ENCODE results near the gene STAC3.

DNA sequence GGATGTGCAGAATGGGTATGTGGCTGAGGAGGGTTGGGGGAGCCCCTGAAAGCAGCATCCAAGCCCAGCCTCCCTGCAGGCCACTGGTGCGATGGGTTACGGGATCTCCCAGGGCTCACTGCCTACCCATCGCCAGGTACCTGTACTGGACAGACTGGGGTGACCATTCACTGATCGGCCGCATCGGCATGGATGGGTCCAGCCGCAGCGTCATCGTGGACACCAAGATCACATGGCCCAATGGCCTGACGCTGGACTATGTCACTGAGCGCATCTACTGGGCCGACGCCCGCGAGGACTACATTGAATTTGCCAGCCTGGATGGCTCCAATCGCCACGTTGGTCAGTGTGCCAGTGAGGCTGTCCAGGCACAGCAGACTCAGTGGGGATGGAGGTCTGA, 52.7 kb downstream of the STAC3 start:
- TF ChIP-seq, protein P1, sequence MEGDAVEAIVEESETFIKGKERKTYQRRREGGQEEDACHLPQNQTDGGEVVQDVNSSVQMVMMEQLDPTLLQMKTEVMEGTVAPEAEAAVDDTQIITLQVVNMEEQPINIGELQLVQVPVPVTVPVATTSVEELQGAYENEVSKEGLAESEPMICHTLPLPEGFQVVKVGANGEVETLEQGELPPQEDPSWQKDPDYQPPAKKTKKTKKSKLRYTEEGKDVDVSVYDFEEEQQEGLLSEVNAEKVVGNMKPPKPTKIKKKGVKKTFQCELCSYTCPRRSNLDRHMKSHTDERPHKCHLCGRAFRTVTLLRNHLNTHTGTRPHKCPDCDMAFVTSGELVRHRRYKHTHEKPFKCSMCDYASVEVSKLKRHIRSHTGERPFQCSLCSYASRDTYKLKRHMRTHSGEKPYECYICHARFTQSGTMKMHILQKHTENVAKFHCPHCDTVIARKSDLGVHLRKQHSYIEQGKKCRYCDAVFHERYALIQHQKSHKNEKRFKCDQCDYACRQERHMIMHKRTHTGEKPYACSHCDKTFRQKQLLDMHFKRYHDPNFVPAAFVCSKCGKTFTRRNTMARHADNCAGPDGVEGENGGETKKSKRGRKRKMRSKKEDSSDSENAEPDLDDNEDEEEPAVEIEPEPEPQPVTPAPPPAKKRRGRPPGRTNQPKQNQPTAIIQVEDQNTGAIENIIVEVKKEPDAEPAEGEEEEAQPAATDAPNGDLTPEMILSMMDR (IDR thresholded peaks at IDR 0.05), result no peak
- TF ChIP-seq EZH2 (IDR thresholded peaks at IDR 0.05) (no peak), EZH2phosphoT487 (IDR thresholded peaks at IDR 0.05) (no peak)

Measured in neural progenitor cell (in vitro differentiated cells).